HCT116 (cell line): ENCODE results near the gene TOMM40L. TPM values are rescaled to one million over a fixed set of nuclear protein-coding genes. Genes with fewer than 3 reads are reported as not detected.

Source experiments
- ATAC-seq: fragments of 200-7000 bp; cut with Tn5 transposase; 2 replicates; pipeline ENCODE4 v1.9.1; 2020; ENCODE audit warnings: mild to moderate bottlenecking, moderate library complexity
- BruUV-seq: library from RNA; stranded (reverse); fragments of 400-500 nt; replicated peaks from 2 replicates; lab custom pipeline; 2021; lab: Mats Ljungman, UMichigan
- CTCF ChIA-PET: fragments of 300-600 bp; sonication (Branson Sonifier 250); formaldehyde crosslinking; loops from one replicate; lab custom pipeline; 2021; ENCODE audit warnings: antibody characterized with exemption; lab: Charles Lee
- POLR2A ChIA-PET: fragments of 300-600, 350-600 bp; sonication (Branson Sonifier 250); formaldehyde crosslinking; loops from one replicate; lab custom pipeline; 2021; ENCODE audit warnings: antibody characterized with exemption; lab: Charles Lee
- RAD21 ChIA-PET, 2 experiments: fragments of 300-600 bp; sonication (Branson Sonifier 250); formaldehyde crosslinking; loops; one replicate each; lab custom pipeline; 2023; ENCODE audit warnings: low total read pairs in 2 of 2; ENCODE audit not compliant: uncharacterized antibody in 2 of 2, unreplicated experiment in 2 of 2, low non-redundant PET in 1 of 2; lab: Charles Lee
- DNase-seq: peaks from one replicate; pipeline ENCODE4 v3.0.0-alpha.2; 2010; ENCODE audit warnings: low read depth, low spot score
- H2AFZ ChIP-seq: fragments of 200-600 bp; shearing (Covaris generic), sonication (generic); 2 replicates; pipeline ENCODE4 v1.6.1; 2017; ENCODE audit warnings: low read depth, mixed run types, mixed read lengths, antibody characterized with exemption, low read length; ENCODE audit not compliant: poor library complexity, severe bottlenecking
- H3K27ac ChIP-seq: 2 replicates; pipeline ENCODE4 v1.5.1; 2012; ENCODE audit warnings: low read depth, low read length
- H3K27me3 ChIP-seq: fragments of 200-600 bp; sonication (generic); 2 replicates; pipeline ENCODE4 v1.6.1; 2016; ENCODE audit warnings: mixed run types, low read length, mixed read lengths; ENCODE audit not compliant: insufficient read depth
- H3K36me3 ChIP-seq, 2 experiments: fragments of 200-500 bp in 1 of 2; fragments of 200-600 bp in 1 of 2; sonication (Bioruptor generic) in 1 of 2; sonication (generic) in 1 of 2; 2 replicates each; pipeline versions ENCODE4 v1.5.1 to v1.6.1; 2014 to 2016; ENCODE audit warnings: low read length in 2 of 2, inconsistent platforms in 1 of 2, mixed read lengths in 1 of 2, mixed run types in 1 of 2; ENCODE audit not compliant: insufficient read depth in 2 of 2, control insufficient read depth in 1 of 2
- H3K4me1 ChIP-seq, 2 experiments: fragments of 200-600 bp in 1 of 2; sonication (generic) in 1 of 2; 2 replicates each; pipeline versions ENCODE4 v1.5.1 to v1.6.1; 2012 to 2017; ENCODE audit warnings: low read length in 2 of 2, inconsistent platforms in 1 of 2, mild to moderate bottlenecking in 1 of 2, mixed read lengths in 1 of 2, mixed run types in 1 of 2, moderate library complexity in 1 of 2; ENCODE audit not compliant: insufficient read depth in 2 of 2, control insufficient read depth in 1 of 2
- H3K4me2 ChIP-seq: fragments of 200-600 bp; sonication (generic); 2 replicates; pipeline ENCODE4 v1.6.1; 2017; ENCODE audit warnings: mixed run types, low read length, mixed read lengths
- H3K4me3 ChIP-seq, 2 experiments: fragments of 200-600 bp in 1 of 2; sonication (generic) in 1 of 2; replicated peaks in 1 of 2; 2 replicates each; pipeline ENCODE4 v1.5.1; 2011 to 2016; ENCODE audit warnings: low read length in 2 of 2, control low read depth in 1 of 2, low read depth in 1 of 2, mild to moderate bottlenecking in 1 of 2, mixed read lengths in 1 of 2, mixed run types in 1 of 2
- H3K79me2 ChIP-seq: fragments of 200-600 bp; sonication (generic); 2 replicates; pipeline ENCODE4 v1.6.1; 2017; ENCODE audit warnings: mild to moderate bottlenecking, mixed run types, low read length, moderate library complexity, mixed read lengths; ENCODE audit not compliant: insufficient read depth
- H3K9ac ChIP-seq: fragments of 200-600 bp; sonication (generic); 2 replicates; pipeline ENCODE4 v1.6.1; 2016; ENCODE audit warnings: low read length, mixed read lengths
- H3K9me2 ChIP-seq: fragments of 200-600 bp; sonication (generic), shearing (Covaris generic); 2 replicates; pipeline ENCODE4 v1.6.1; 2017; ENCODE audit warnings: mixed run types, mild to moderate bottlenecking, moderate library complexity; ENCODE audit not compliant: insufficient read depth
- H3K9me3 ChIP-seq, 2 experiments: fragments of 200-500 bp in 1 of 2; fragments of 200-600 bp in 1 of 2; sonication (Bioruptor generic) in 1 of 2; sonication (generic) in 1 of 2; 2 replicates each; pipeline ENCODE4 v1.6.1; 2014 to 2017; ENCODE audit warnings: low read length in 2 of 2, mixed read lengths in 2 of 2, inconsistent platforms in 1 of 2, low read depth in 1 of 2, mild to moderate bottlenecking in 1 of 2, mixed run types in 1 of 2, moderate library complexity in 1 of 2; ENCODE audit not compliant: control insufficient read depth in 1 of 2, insufficient read depth in 1 of 2
- H4K20me1 ChIP-seq: fragments of 200-600 bp; sonication (generic), shearing (Covaris generic); 2 replicates; pipeline ENCODE4 v1.6.1; 2017; ENCODE audit warnings: mixed run types, mild to moderate bottlenecking, moderate library complexity; ENCODE audit not compliant: insufficient read depth
- ATF3 ChIP-seq: IDR thresholded peaks from 2 replicates; pipeline ENCODE4 v1.6.1; 2012
- CTCF ChIP-seq, 3 experiments: fragments of 200-600 bp in 1 of 3; sonication (generic) in 1 of 3; IDR thresholded peaks in 2 of 3; conservative IDR thresholded peaks in 1 of 3; 2 replicates each; pipeline ENCODE4 v1.5.1; 2012 to 2017; ENCODE audit warnings: low read depth in 2 of 3, low read length in 2 of 3, antibody characterized with exemption in 1 of 3, borderline replicate concordance in 1 of 3, control low read depth in 1 of 3, mild to moderate bottlenecking in 1 of 3, mixed read lengths in 1 of 3, mixed run types in 1 of 3, moderate library complexity in 1 of 3; ENCODE audit not compliant: insufficient read depth in 1 of 3
- EGR1 ChIP-seq: IDR thresholded peaks from 2 replicates; pipeline ENCODE4 v1.6.1; 2012; ENCODE audit warnings: low read depth
- EZH2 ChIP-seq: fragments of 200-600 bp; sonication (generic); IDR thresholded peaks from 2 replicates; pipeline ENCODE4 v1.6.1; 2017; ENCODE audit warnings: antibody characterized with exemption, mixed run types
- JUND ChIP-seq: IDR thresholded peaks from 2 replicates; pipeline ENCODE4 v1.6.1; 2012
- POLR2A ChIP-seq: IDR thresholded peaks from 2 replicates; pipeline ENCODE4 v1.7.0; 2011; ENCODE audit warnings: borderline replicate concordance; ENCODE audit not compliant: insufficient read depth, insufficient read length; ENCODE audit errors: extremely low read depth
- POLR2AphosphoS5 ChIP-seq: IDR thresholded peaks from 2 replicates; pipeline ENCODE4 v1.6.1; 2011; ENCODE audit warnings: mild to moderate bottlenecking, low read depth, low read length, moderate library complexity
- RAD21 ChIP-seq: IDR thresholded peaks from 2 replicates; pipeline ENCODE4 v1.6.1; 2012; ENCODE audit warnings: low read depth, mild to moderate bottlenecking
- SIN3A ChIP-seq: IDR thresholded peaks from 2 replicates; pipeline ENCODE4 v1.6.1; 2012; ENCODE audit warnings: low read depth
- SRF ChIP-seq: IDR thresholded peaks from 2 replicates; pipeline ENCODE4 v1.6.1; 2012; ENCODE audit warnings: low read depth
- ZFX ChIP-seq: fragments of 450-650 bp; IDR thresholded peaks from 2 replicates; pipeline ENCODE4 v1.6.1; 2017
- ZNF274 ChIP-seq: fragments of 200-500 bp; sonication (Bioruptor generic); IDR thresholded peaks from 2 replicates; pipeline ENCODE4 v1.6.1; 2014; ENCODE audit warnings: mild to moderate bottlenecking, low read depth, low read length, inconsistent platforms
- intact Hi-C: fragments of 100-400 bp; cut with micrococcal nuclease; formaldehyde crosslinking; loops from 2 replicates; pipeline ENCODE4 v1.10.0; 2022
- total RNA-seq: library from RNA; stranded (reverse); gene quantifications from one replicate; pipeline ENCODE4 v1.2.1, GENCODE V29; 2021; ENCODE audit not compliant: unreplicated experiment

Gene TOMM40L
- total RNA-seq, 1 experiment from 2014 or later = 9.8 TPM

GRCh38 chr1:161265305-161265704, 39.4 kb downstream of the TOMM40L start:
- Histone ChIP-seq H3K27ac (no peak overlapping the region), H3K9me2 (no peaks in the 10 kb centered on the region), H3K4me3 (no peak overlapping the region), H3K36me3 (no peaks in the 10 kb centered on the region), H3K79me2 (no peaks in the 10 kb centered on the region), H3K4me2 (no peak overlapping the region), H3K4me1 (peaks cover 0 to 5% of the 10 kb centered on the region in 2 experiments; a peak in 1 of 4 replicates), H3K27me3 (peaks cover 10% of the 10 kb centered on the region), H2AFZ (no peak overlapping the region), H3K9me3 (no peaks in the 10 kb centered on the region), H3K9ac (no peak overlapping the region), H4K20me1 (no peaks in the 10 kb centered on the region)
- BruUV-seq = no TSS peak
- TF ChIP-seq RAD21 = no peak
- TF ChIP-seq SIN3A = no peak
- no peak for TF ChIP-seq ATF3
- TF ChIP-seq CTCF (IDR thresholded peaks at IDR 0.05 in 2 of 3, conservative IDR thresholded peaks at IDR 0.05 in 1 of 3; ENCODE audit: borderline replicate concordance in 1 of 3, insufficient read depth in 1 of 3, low read depth in 2 of 3, low read length in 2 of 3) = no peak
- no peak for TF ChIP-seq SRF
- no peak for TF ChIP-seq JUND
- no peak for TF ChIP-seq POLR2AphosphoS5
- TF ChIP-seq ZFX = no peak
- TF ChIP-seq ZNF274 = no peak
- TF ChIP-seq EZH2 = no peak
- no peak for TF ChIP-seq POLR2A
- no peak for TF ChIP-seq EGR1
- DNase-seq (no peak), ATAC-seq (no peak)
- intact Hi-C loops = no loop called here
- RAD21 ChIA-PET = no interaction called here
- POLR2A ChIA-PET = no interaction called here
- CTCF ChIA-PET = no interaction called here
